CD14-positive monocyte (primary cell): ENCODE results near the gene PCBP3. TPM values are rescaled to one million over a fixed set of nuclear protein-coding genes. Genes with fewer than 3 reads are reported as not detected.

Source experiments
- DNase-seq, 3 donors: peaks; one replicate each; pipeline ENCODE4 v3.0.0-alpha.2; 2011 to 2022
- H2AFZ ChIP-seq: 2 replicates; pipeline ENCODE4 v1.6.0; 2012; ENCODE audit warnings: mild to moderate bottlenecking, low read depth, low read length, inconsistent platforms; ENCODE audit not compliant: insufficient read depth, poor library complexity, severe bottlenecking
- H3K27ac ChIP-seq, 2 donors: 1 replicate in 1 of 2; 2 replicates in 1 of 2; pipeline ENCODE4 v1.5.1; 2012 to 2013; ENCODE audit warnings: low read length in 2 of 2, control low read depth in 1 of 2, inconsistent platforms in 1 of 2, low read depth in 1 of 2, mild to moderate bottlenecking in 1 of 2
- H3K27me3 ChIP-seq, 2 donors: one replicate each; pipeline versions ENCODE4 v1.6.0 to v1.6.1; 2011 to 2013; ENCODE audit warnings: low read length in 2 of 2; ENCODE audit not compliant: control insufficient read depth in 2 of 2, insufficient read depth in 2 of 2
- H3K36me3 ChIP-seq, 2 donors: replicated peaks in 1 of 2; 1 replicate in 1 of 2; 2 replicates in 1 of 2; pipeline versions ENCODE4 v1.5.1 to v1.6.1; 2012 to 2013; ENCODE audit warnings: low read length in 2 of 2, control low read depth in 1 of 2, inconsistent platforms in 1 of 2, mild to moderate bottlenecking in 1 of 2; ENCODE audit not compliant: insufficient read depth in 2 of 2, control insufficient read depth in 1 of 2
- H3K4me1 ChIP-seq, 2 donors: 1 replicate in 1 of 2; 2 replicates in 1 of 2; pipeline versions ENCODE4 v1.5.1 to v1.6.1; 2012 to 2013; ENCODE audit warnings: low read length in 2 of 2, control low read depth in 1 of 2, inconsistent platforms in 1 of 2, mild to moderate bottlenecking in 1 of 2, moderate library complexity in 1 of 2; ENCODE audit not compliant: insufficient read depth in 2 of 2, control insufficient read depth in 1 of 2
- H3K4me2 ChIP-seq: replicated peaks from 2 replicates; pipeline ENCODE3; 2012; ENCODE audit warnings: low read length, moderate library complexity, mild to moderate bottlenecking; ENCODE audit not compliant: poor library complexity, severe bottlenecking; ENCODE audit errors: extremely low read depth
- H3K4me3 ChIP-seq, 3 experiments: fragments of 200-600 bp in 1 of 3; sonication (generic) in 1 of 3; replicated peaks in 1 of 3; 1 replicate in 2 of 3; 2 replicates in 1 of 3; pipeline ENCODE4 v1.5.1; 2011 to 2013; ENCODE audit warnings: low read length in 3 of 3, mild to moderate bottlenecking in 3 of 3, control low read depth in 2 of 3, low read depth in 2 of 3, inconsistent platforms in 1 of 3, moderate library complexity in 1 of 3
- H3K79me2 ChIP-seq: 2 replicates; pipeline ENCODE4 v1.6.0; 2012; ENCODE audit warnings: mild to moderate bottlenecking, control low read depth, inconsistent platforms, low read length, moderate library complexity; ENCODE audit not compliant: insufficient read depth
- H3K9ac ChIP-seq: 2 replicates; pipeline ENCODE4 v1.6.0; 2017; ENCODE audit warnings: low read length, mild to moderate bottlenecking; ENCODE audit not compliant: insufficient read depth, poor library complexity, severe bottlenecking
- H3K9me3 ChIP-seq, 2 donors: replicated peaks in 1 of 2; 1 replicate in 1 of 2; 2 replicates in 1 of 2; pipeline versions ENCODE4 v1.5.1 to v1.6.1; 2012 to 2013; ENCODE audit warnings: low read length in 2 of 2, control low read depth in 1 of 2; ENCODE audit not compliant: control insufficient read depth in 1 of 2, insufficient read depth in 1 of 2
- H4K20me1 ChIP-seq: 2 replicates; pipeline ENCODE4 v1.6.0; 2012; ENCODE audit warnings: mild to moderate bottlenecking, low read length, control low read depth, moderate library complexity; ENCODE audit not compliant: insufficient read depth
- H3K27ac Mint-ChIP-seq, 7 donors: one replicate each; pipeline ENCODE4 v1.8.0; 2020; ENCODE audit warnings: mild to moderate bottlenecking in 7 of 7, mixed read lengths in 7 of 7, moderate library complexity in 6 of 7, inconsistent platforms in 2 of 7
- H3K27me3 Mint-ChIP-seq, 3 donors: one replicate each; pipeline ENCODE4 v1.8.0; 2021 to 2022; ENCODE audit warnings: low read depth in 3 of 3, mild to moderate bottlenecking in 3 of 3, mixed read lengths in 3 of 3, moderate library complexity in 3 of 3, inconsistent platforms in 1 of 3
- H3K36me3 Mint-ChIP-seq, 2 donors: one replicate each; pipeline ENCODE4 v1.8.0; 2020; ENCODE audit warnings: mixed read lengths in 2 of 2, inconsistent platforms in 1 of 2, mild to moderate bottlenecking in 1 of 2
- H3K4me1 Mint-ChIP-seq: one replicate; pipeline ENCODE4 v1.8.0; 2020; ENCODE audit warnings: mild to moderate bottlenecking, mixed read lengths
- H3K4me3 Mint-ChIP-seq, 2 donors: one replicate each; pipeline ENCODE4 v1.8.0; 2020; ENCODE audit warnings: mild to moderate bottlenecking in 2 of 2, mixed read lengths in 2 of 2, moderate library complexity in 1 of 2
- H3K9me3 Mint-ChIP-seq, 7 donors: one replicate each; pipeline ENCODE4 v1.8.0; 2020 to 2022; ENCODE audit warnings: mixed read lengths in 7 of 7, mild to moderate bottlenecking in 6 of 7, moderate library complexity in 6 of 7, inconsistent platforms in 2 of 7
- CTCF ChIP-seq: fragments of 200-600 bp; IDR thresholded peaks from one replicate; pipeline ENCODE4 v1.8.0; 2022; ENCODE audit warnings: antibody characterized with exemption, mild to moderate bottlenecking
- WGBS: methylation state at CpG from one replicate; pipeline ENCODE4 v1.1.5; 2013; ENCODE audit warnings: missing lambda C conversion rate; ENCODE audit not compliant: insufficient coverage; 5-methylcytosine and 5-hydroxymethylcytosine counted together
- intact Hi-C, 2 donors: fragments of 100-400 bp; cut with micrococcal nuclease; formaldehyde crosslinking; loops; one replicate each; pipeline versions ENCODE4 v1.15.0 to v1.15.1; 2023
- polyA plus RNA-seq, 3 donors: library from polyadenylated mRNA; depleted of rRNA in 1 of 3; unstranded in 2 of 3; stranded (reverse) in 1 of 3; fragments of 300-500 nt in 2 of 3; fragments of >200 nt in 1 of 3; fragmentation: Illumina TruSeq in 2 of 3; gene quantifications; 1 replicate in 2 of 3; 2 replicates in 1 of 3; pipeline ENCODE4 v1.2.3, GENCODE V29; 2012 to 2021

Gene PCBP3
- polyA plus RNA-seq, 3 donors: 0.34 to 0.49 TPM; not detected in 1

GRCh38 chr21:45629046-45629981 is 14.2 kb upstream of the PCBP3 start:
- no peaks in the 10 kb centered on the region for H3K79me2 ChIP-seq
- no peaks in the 10 kb centered on the region for H3K4me1 Mint-ChIP-seq
- no peak overlapping the region for H3K4me2 ChIP-seq
- H3K36me3 Mint-ChIP-seq: no peaks in the 10 kb centered on the region
- intact Hi-C loops: no loop called here
- DNase-seq: no peak
- H3K4me3 Mint-ChIP-seq: no peak overlapping the region
- H3K4me1 ChIP-seq: no peaks in the 10 kb centered on the region
- no peak overlapping the region for H3K4me3 ChIP-seq
- H3K9me3 ChIP-seq: peaks cover 0 to under 1% of the 10 kb centered on the region in 2 donors
- no peaks in the 10 kb centered on the region for H3K27me3 ChIP-seq
- no peak overlapping the region for H3K27ac ChIP-seq
- H2AFZ ChIP-seq: no peak overlapping the region
- WGBS: 95% methylated on average over 25 of the region's 31 CpGs
- no peak overlapping the region for H3K9ac ChIP-seq
- H3K9me3 Mint-ChIP-seq: peaks cover 0 to 6% (median under 1%) of the 10 kb centered on the region in 7 donors
- no peak for TF ChIP-seq CTCF
- H4K20me1 ChIP-seq: no peaks in the 10 kb centered on the region
- no peak overlapping the region for H3K27ac Mint-ChIP-seq
- H3K36me3 ChIP-seq: no peaks in the 10 kb centered on the region
- peaks cover 0 to 12% (median 10%) of the 10 kb centered on the region in 3 donors for H3K27me3 Mint-ChIP-seq

DNA sequence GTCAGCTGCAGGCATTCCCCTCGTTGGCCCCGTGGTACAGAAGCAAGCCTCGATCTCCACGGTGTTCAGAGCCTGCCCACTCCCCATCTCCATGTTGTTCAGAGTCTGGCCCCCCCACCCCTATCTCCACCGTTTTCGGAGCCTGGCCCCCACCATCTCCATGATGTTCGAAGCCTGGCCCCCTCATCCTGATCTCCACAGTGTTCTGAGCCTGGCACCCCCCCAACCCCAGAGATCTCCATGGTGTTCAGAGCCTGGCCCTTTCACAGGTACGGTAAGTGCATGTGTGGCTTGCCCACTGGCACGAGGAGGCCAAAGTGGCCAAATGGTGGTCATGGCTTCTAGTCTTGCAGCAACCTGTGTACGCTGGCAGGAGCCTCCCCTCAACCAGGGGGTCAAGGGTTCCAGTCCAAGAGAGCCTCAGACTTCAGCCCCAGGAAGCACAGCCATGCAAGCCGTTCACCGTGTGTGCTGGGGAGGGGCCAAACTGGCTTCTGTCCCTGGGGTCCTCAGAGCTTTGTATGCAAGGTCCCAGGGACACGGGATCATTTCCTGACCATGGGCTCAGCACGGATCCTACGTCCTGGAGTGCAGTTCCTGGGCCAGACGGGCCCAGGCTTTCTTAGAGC is 13.3 kb upstream of the PCBP3 start:
- Histone ChIP-seq H3K9ac (no peak overlapping the region), H2AFZ (no peak overlapping the region), H3K4me3 (no peak overlapping the region), H3K9me3 (peaks cover 0 to 3% of the 10 kb centered on the region in 2 donors), H3K27ac (no peak overlapping the region), H3K27me3 (no peaks in the 10 kb centered on the region), H4K20me1 (no peaks in the 10 kb centered on the region), H3K36me3 (no peaks in the 10 kb centered on the region), H3K79me2 (no peaks in the 10 kb centered on the region), H3K4me2 (no peak overlapping the region), H3K4me1 (no peaks in the 10 kb centered on the region)
- TF ChIP-seq CTCF: no peak
- Mint-ChIP-seq H3K27me3 (peaks cover 0 to 12% (median 8%) of the 10 kb centered on the region in 3 donors), H3K36me3 (no peaks in the 10 kb centered on the region), H3K9me3 (peaks cover 0 to 7% (median 1%) of the 10 kb centered on the region in 7 donors), H3K27ac (no peak overlapping the region), H3K4me1 (no peaks in the 10 kb centered on the region), H3K4me3 (no peak overlapping the region)
- WGBS: 95% methylated on average over 16 of the region's 16 CpGs
- intact Hi-C loops: no loop called here
- no peak for DNase-seq
